GM12891 (cell line): ENCODE measurements around the gene ZNF566.

Experiments
- POLR2A ChIP-seq: IDR thresholded peaks from 2 replicates; pipeline ENCODE4 v1.6.1; 2011; ENCODE audit warnings: low read depth, low read length, control low read depth
- POLR2AphosphoS5 ChIP-seq: IDR thresholded peaks from 2 replicates; pipeline ENCODE4 v1.6.1; 2011; ENCODE audit warnings: low read depth, low read length, control low read depth
- TAF1 ChIP-seq: IDR thresholded peaks from 2 replicates; pipeline ENCODE4 v1.6.1; 2011; ENCODE audit warnings: low read depth, low read length, control low read depth

DNA sequence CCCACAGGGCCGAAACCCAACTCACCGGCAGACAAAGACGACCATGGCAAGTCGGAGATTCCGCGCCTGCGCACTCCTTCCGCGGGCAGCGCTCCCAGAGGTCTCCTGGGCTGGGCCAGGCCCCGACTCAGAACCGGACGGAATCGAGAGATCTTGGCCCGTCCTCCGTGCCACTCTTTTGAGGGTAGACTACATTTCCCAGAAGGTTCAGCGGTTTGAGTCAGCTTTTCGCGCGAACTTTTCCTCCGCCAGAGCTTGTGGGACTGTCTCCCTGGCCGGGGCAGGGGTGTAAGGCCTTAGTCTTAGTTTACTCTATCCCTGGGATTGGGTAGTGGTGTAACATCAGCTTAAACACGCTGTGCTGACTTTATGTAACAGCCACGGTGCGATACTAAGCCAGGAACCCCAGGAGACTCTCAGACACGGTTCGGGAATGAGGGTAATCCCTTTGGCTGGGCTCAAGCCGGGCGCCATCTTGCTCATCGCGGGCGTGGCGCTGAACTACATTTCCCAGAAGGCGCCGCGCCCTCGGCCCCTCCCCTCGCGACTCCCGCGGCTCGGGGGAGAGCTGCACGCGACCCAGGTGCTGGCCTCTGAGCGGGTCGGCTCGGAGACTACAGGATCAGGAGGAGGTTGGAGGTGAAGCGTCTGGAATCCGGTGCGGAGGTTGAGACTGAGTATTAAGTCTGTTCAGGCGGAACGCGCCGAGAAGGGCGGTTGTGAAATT lies 39.0 kb upstream of the ZNF566 start, which contains the start of gene ZNF260:
- TF ChIP-seq POLR2AphosphoS5 (peak; percentile 55), POLR2A (peak; percentile 71), TAF1 (peak; percentile 72; the same call in 1 of the 2 replicates)
